H1 (cell line): Measurements from ENCODE around the gene RNF44. TPM values are rescaled to one million over a fixed set of nuclear protein-coding genes. Genes with fewer than 3 reads are reported as not detected.

Experiments used
- E2F6 ChIP-seq: IDR thresholded peaks from 2 replicates; pipeline ENCODE4 v1.6.1; 2012; ENCODE audit warnings: inconsistent platforms
- EZH2 ChIP-seq: fragments of 200-600 bp; sonication (generic); IDR thresholded peaks from 2 replicates; pipeline ENCODE4 v1.7.1; 2012; ENCODE audit warnings: low read depth, mild to moderate bottlenecking, moderate library complexity, low read length, inconsistent platforms; ENCODE audit not compliant: severe bottlenecking
- GABPA ChIP-seq: IDR thresholded peaks from 2 replicates; pipeline ENCODE4 v1.6.1; 2011; ENCODE audit warnings: mild to moderate bottlenecking, low read length, moderate library complexity, borderline replicate concordance; ENCODE audit not compliant: insufficient read depth
- JUN ChIP-seq: IDR thresholded peaks from 2 replicates; pipeline ENCODE4 v1.6.1; 2011; ENCODE audit warnings: low read depth, mild to moderate bottlenecking, improper control_type of control experiment, low read length
- MAFK ChIP-seq: IDR thresholded peaks from 2 replicates; pipeline ENCODE4 v1.6.1; 2012; ENCODE audit warnings: low read depth, mild to moderate bottlenecking, improper control_type of control experiment, low read length
- NANOG ChIP-seq: IDR thresholded peaks from 2 replicates; pipeline ENCODE4 v1.6.1; 2011; ENCODE audit warnings: low read length, low read depth, mild to moderate bottlenecking, inconsistent platforms; ENCODE audit not compliant: insufficient read depth, poor library complexity, severe bottlenecking
- POLR2AphosphoS5 ChIP-seq: IDR thresholded peaks from 2 replicates; pipeline ENCODE4 v1.6.1; 2011; ENCODE audit warnings: low read depth, low read length
- POU5F1 ChIP-seq: IDR thresholded peaks from 2 replicates; pipeline ENCODE4 v1.6.1; 2011; ENCODE audit warnings: low read depth, mild to moderate bottlenecking, low read length, moderate library complexity
- RNF2 ChIP-seq: fragments of 200-900, 300-1000 bp; sonication (generic); IDR thresholded peaks from 2 replicates; pipeline ENCODE4 v1.7.1; 2016; ENCODE audit warnings: borderline replicate concordance, low read depth, mild to moderate bottlenecking, antibody characterized with exemption, low read length; ENCODE audit not compliant: poor library complexity, severe bottlenecking; ENCODE audit errors: missing control alignments
- SRF ChIP-seq: IDR thresholded peaks from 2 replicates; pipeline ENCODE4 v1.6.1; 2011; ENCODE audit warnings: mild to moderate bottlenecking, low read depth, low read length, moderate library complexity
- TAF1 ChIP-seq: IDR thresholded peaks from 2 replicates; pipeline ENCODE4 v1.6.1; 2011; ENCODE audit warnings: mild to moderate bottlenecking, low read depth, low read length
- TAF7 ChIP-seq: optimal IDR thresholded peaks from 2 replicates; pipeline ENCODE3; 2011; ENCODE audit warnings: low read depth, mild to moderate bottlenecking, inconsistent platforms, low read length, moderate library complexity, borderline replicate concordance
- TEAD4 ChIP-seq: IDR thresholded peaks from 2 replicates; pipeline ENCODE4 v1.6.1; 2012; ENCODE audit warnings: low read depth, low read length, inconsistent platforms, mixed read lengths
- polyA plus RNA-seq, 7 experiments: library from polyadenylated mRNA; depleted of rRNA in 3 of 7; stranded (reverse) in 5 of 7; unstranded in 2 of 7; fragments of >200 nt in 5 of 7; fragments of 200-250 nt in 2 of 7; gene quantifications; 1 replicate in 5 of 7; 2 replicates in 1 of 7; 4 replicates in 1 of 7; pipeline versions ENCODE4 v1.2.1 to v1.2.3, GENCODE V29; 2011 to 2013; ENCODE audit warnings: missing spikeins in 2 of 7, mixed read lengths in 2 of 7
- total RNA-seq: library from RNA; stranded (reverse); fragmentation: NEBNext Ultra II Directional; extraction: Animal tissue kit (Norgen Biotek cat#: 25700); gene quantifications from 2 replicates; pipeline ENCODE4 v1.2.1, GENCODE V29; 2021

Gene RNF44
- total and polyA plus RNA-seq, 2 of the 8 experiments (the other 6 are each of a cell fraction or from before 2014, with no cell fraction given): 54.7 to 164 TPM

- TF ChIP-seq MAFK: no peak
- TF ChIP-seq SRF: no peak
- no peak for TF ChIP-seq RNF2
- no peak for TF ChIP-seq NANOG
- TF ChIP-seq JUN: no peak
- TF ChIP-seq EZH2: no peak
- TF ChIP-seq GABPA: peak; percentile 45; the same call in 1 of the 2 replicates
- TF ChIP-seq TAF7: no peak
- no peak for TF ChIP-seq POU5F1
- TF ChIP-seq TEAD4: no peak
- no peak for TF ChIP-seq POLR2AphosphoS5
- TF ChIP-seq TAF1: no peak
- TF ChIP-seq E2F6: peak; percentile 18; the same call in 1 of the 2 replicates
These were observed 36.5 kb upstream of the RNF44 start (continued) for GRCh38 chr5:176573564-176574296.
